Measurements from ENCODE around the gene NEB.
"Not testable (repeated sequence)": the region's sequence is repeated elsewhere in the genome, so short reads cannot be mapped to it uniquely, and the experiment has no call there.

Gene NEB

GRCh38 chr2:151651274-151651673, 83.0 kb downstream of the NEB start:
- H3K36me3 ChIP-seq (ENCODE audit: control insufficient read depth in 2 of 2, insufficient read depth in 2 of 2, low read length in 2 of 2): no peaks in the 10 kb centered on the region
- H3K27ac ChIP-seq (ENCODE audit: low read length): no peak overlapping the region

GRCh38 chr2:151650456-151650855, 83.8 kb downstream of the NEB start:
- no peak overlapping the region for H3K27ac ChIP-seq (ENCODE audit: low read length)
- H3K27me3 ChIP-seq (ENCODE audit: control insufficient read depth in 1 of 2, insufficient read depth in 2 of 2, low read length in 2 of 2): no peaks in the 10 kb centered on the region
- H3K9ac ChIP-seq (ENCODE audit: low read length in 2 of 2): no peak overlapping the region
- no peaks in the 10 kb centered on the region for H3K4me1 ChIP-seq (ENCODE audit: control insufficient read depth, insufficient read depth, low read length)
- H3K36me3 ChIP-seq (ENCODE audit: control insufficient read depth in 2 of 2, insufficient read depth in 2 of 2, low read length in 2 of 2): no peaks in the 10 kb centered on the region
- H3K9me3 ChIP-seq (ENCODE audit: control insufficient read depth in 2 of 2, low read length in 2 of 2): no peaks in the 10 kb centered on the region
- no peak overlapping the region for H3K4me3 ChIP-seq (ENCODE audit: low read length in 2 of 2)

More at GRCh38 chr2:151651274-151651673, 83.0 kb downstream of the NEB start:
- Histone ChIP-seq H3K4me3 (ENCODE audit: low read length in 2 of 2) (no peak overlapping the region), H3K4me1 (ENCODE audit: control insufficient read depth, insufficient read depth, low read length) (no peaks in the 10 kb centered on the region), H3K9ac (ENCODE audit: low read length in 2 of 2) (no peak overlapping the region), H3K9me3 (ENCODE audit: control insufficient read depth in 2 of 2, low read length in 2 of 2) (no peaks in the 10 kb centered on the region), H3K27me3 (ENCODE audit: control insufficient read depth in 1 of 2, insufficient read depth in 2 of 2, low read length in 2 of 2) (no peaks in the 10 kb centered on the region)

GRCh38 chr2:151649966-151650365, 84.3 kb downstream of the NEB start:
- H3K36me3 ChIP-seq (ENCODE audit: control insufficient read depth in 2 of 2, insufficient read depth in 2 of 2, low read length in 2 of 2): no peaks in the 10 kb centered on the region
- no peak overlapping the region for H3K4me3 ChIP-seq (ENCODE audit: low read length in 2 of 2)
- no peaks in the 10 kb centered on the region for H3K27me3 ChIP-seq (ENCODE audit: control insufficient read depth in 1 of 2, insufficient read depth in 2 of 2, low read length in 2 of 2)
- H3K9me3 ChIP-seq (ENCODE audit: control insufficient read depth in 2 of 2, low read length in 2 of 2): no peaks in the 10 kb centered on the region
- H3K27ac ChIP-seq (ENCODE audit: low read length): no peak overlapping the region
- H3K4me1 ChIP-seq (ENCODE audit: control insufficient read depth, insufficient read depth, low read length): no peaks in the 10 kb centered on the region
- no peak overlapping the region for H3K9ac ChIP-seq (ENCODE audit: low read length in 2 of 2)

- Histone ChIP-seq H3K9ac (ENCODE audit: low read length in 2 of 2) (no peak overlapping the region), H3K36me3 (ENCODE audit: control insufficient read depth in 2 of 2, insufficient read depth in 2 of 2, low read length in 2 of 2) (no peaks in the 10 kb centered on the region), H3K9me3 (ENCODE audit: control insufficient read depth in 2 of 2, low read length in 2 of 2) (no peaks in the 10 kb centered on the region), H3K4me1 (ENCODE audit: control insufficient read depth, insufficient read depth, low read length) (no peaks in the 10 kb centered on the region), H3K27me3 (ENCODE audit: control insufficient read depth in 1 of 2, insufficient read depth in 2 of 2, low read length in 2 of 2) (no peaks in the 10 kb centered on the region), H3K27ac (ENCODE audit: low read length) (no peak overlapping the region), H3K4me3 (ENCODE audit: low read length in 2 of 2) (no peak overlapping the region)
These were observed 84.9 kb downstream of the NEB start for GRCh38 chr2:151649400-151649799.

GRCh38 chr2:151646512-151646911, 87.8 kb downstream of the NEB start:
- not testable (repeated sequence) for H3K9me3 ChIP-seq (ENCODE audit: control insufficient read depth in 2 of 2, low read length in 2 of 2); H3K9ac ChIP-seq (ENCODE audit: low read length in 2 of 2); H3K27ac ChIP-seq (ENCODE audit: low read length); H3K4me1 ChIP-seq (ENCODE audit: control insufficient read depth, insufficient read depth, low read length); H3K4me3 ChIP-seq (ENCODE audit: low read length in 2 of 2); H3K36me3 ChIP-seq (ENCODE audit: control insufficient read depth in 2 of 2, insufficient read depth in 2 of 2, low read length in 2 of 2); H3K27me3 ChIP-seq (ENCODE audit: control insufficient read depth in 1 of 2, insufficient read depth in 2 of 2, low read length in 2 of 2)

GRCh38 chr2:151644580-151644979, 89.7 kb downstream of the NEB start:
- H3K4me1 ChIP-seq (ENCODE audit: control insufficient read depth, insufficient read depth, low read length): no peaks in the 10 kb centered on the region

GRCh38 chr2:151641895-151642294, 92.4 kb downstream of the NEB start:
- H3K36me3 ChIP-seq (ENCODE audit: control insufficient read depth in 2 of 2, insufficient read depth in 2 of 2, low read length in 2 of 2); H3K4me1 ChIP-seq (ENCODE audit: control insufficient read depth, insufficient read depth, low read length); H3K4me3 ChIP-seq (ENCODE audit: low read length in 2 of 2); H3K27me3 ChIP-seq (ENCODE audit: control insufficient read depth in 1 of 2, insufficient read depth in 2 of 2, low read length in 2 of 2); H3K27ac ChIP-seq (ENCODE audit: low read length); H3K9me3 ChIP-seq (ENCODE audit: control insufficient read depth in 2 of 2, low read length in 2 of 2); H3K9ac ChIP-seq (ENCODE audit: low read length in 2 of 2): not testable (repeated sequence)

More at GRCh38 chr2:151644580-151644979, 89.7 kb downstream of the NEB start:
- Histone ChIP-seq H3K27me3 (ENCODE audit: control insufficient read depth in 1 of 2, insufficient read depth in 2 of 2, low read length in 2 of 2) (no peaks in the 10 kb centered on the region), H3K9ac (ENCODE audit: low read length in 2 of 2) (no peak overlapping the region), H3K36me3 (ENCODE audit: control insufficient read depth in 2 of 2, insufficient read depth in 2 of 2, low read length in 2 of 2) (no peaks in the 10 kb centered on the region), H3K27ac (ENCODE audit: low read length) (no peak overlapping the region), H3K4me3 (ENCODE audit: low read length in 2 of 2) (no peak overlapping the region), H3K9me3 (ENCODE audit: control insufficient read depth in 2 of 2, low read length in 2 of 2) (no peaks in the 10 kb centered on the region)

- H3K4me1 ChIP-seq (ENCODE audit: control insufficient read depth, insufficient read depth, low read length): peaks cover 5% of the 10 kb centered on the region
- H3K27me3 ChIP-seq (ENCODE audit: control insufficient read depth in 1 of 2, insufficient read depth in 2 of 2, low read length in 2 of 2): no peaks in the 10 kb centered on the region
- H3K36me3 ChIP-seq (ENCODE audit: control insufficient read depth in 2 of 2, insufficient read depth in 2 of 2, low read length in 2 of 2): no peaks in the 10 kb centered on the region
- no peaks in the 10 kb centered on the region for H3K9me3 ChIP-seq (ENCODE audit: control insufficient read depth in 2 of 2, low read length in 2 of 2)
- H3K4me3 ChIP-seq (ENCODE audit: low read length in 2 of 2): no peak overlapping the region
- H3K9ac ChIP-seq (ENCODE audit: low read length in 2 of 2): no peak overlapping the region
- no peak overlapping the region for H3K27ac ChIP-seq (ENCODE audit: low read length)
These were observed 94.2 kb downstream of the NEB start for GRCh38 chr2:151640087-151640486.

- Histone ChIP-seq H3K27me3 (ENCODE audit: control insufficient read depth in 1 of 2, insufficient read depth in 2 of 2, low read length in 2 of 2) (no peaks in the 10 kb centered on the region), H3K4me1 (ENCODE audit: control insufficient read depth, insufficient read depth, low read length) (peaks cover 5% of the 10 kb centered on the region), H3K36me3 (ENCODE audit: control insufficient read depth in 2 of 2, insufficient read depth in 2 of 2, low read length in 2 of 2) (no peaks in the 10 kb centered on the region), H3K4me3 (ENCODE audit: low read length in 2 of 2) (no peak overlapping the region), H3K9ac (ENCODE audit: low read length in 2 of 2) (no peak overlapping the region), H3K9me3 (ENCODE audit: control insufficient read depth in 2 of 2, low read length in 2 of 2) (no peaks in the 10 kb centered on the region), H3K27ac (ENCODE audit: low read length) (no peak overlapping the region)
These were observed 95.3 kb downstream of the NEB start for GRCh38 chr2:151638990-151639389.

GRCh38 chr2:151638191-151638933, 95.9 kb downstream of the NEB start:
- Histone ChIP-seq H3K27ac (ENCODE audit: low read length) (no peak overlapping the region), H3K27me3 (ENCODE audit: control insufficient read depth in 1 of 2, insufficient read depth in 2 of 2, low read length in 2 of 2) (no peaks in the 10 kb centered on the region), H3K4me3 (ENCODE audit: low read length in 2 of 2) (peak overlapping the region in 1 of 2 donors; percentile 36), H3K36me3 (ENCODE audit: control insufficient read depth in 2 of 2, insufficient read depth in 2 of 2, low read length in 2 of 2) (no peaks in the 10 kb centered on the region), H3K9ac (ENCODE audit: low read length in 2 of 2) (peak overlapping the region in 1 of 2 donors; percentile 13), H3K4me1 (ENCODE audit: control insufficient read depth, insufficient read depth, low read length) (peaks cover 5% of the 10 kb centered on the region), H3K9me3 (ENCODE audit: control insufficient read depth in 2 of 2, low read length in 2 of 2) (no peaks in the 10 kb centered on the region)

GRCh38 chr2:151637271-151637781, 97.0 kb downstream of the NEB start:
- H3K9me3 ChIP-seq (ENCODE audit: control insufficient read depth in 2 of 2, low read length in 2 of 2): no peaks in the 10 kb centered on the region
- no peaks in the 10 kb centered on the region for H3K27me3 ChIP-seq (ENCODE audit: control insufficient read depth in 1 of 2, insufficient read depth in 2 of 2, low read length in 2 of 2)
- H3K4me3 ChIP-seq (ENCODE audit: low read length in 2 of 2): no peak overlapping the region
- H3K9ac ChIP-seq (ENCODE audit: low read length in 2 of 2): no peak overlapping the region
- H3K36me3 ChIP-seq (ENCODE audit: control insufficient read depth in 2 of 2, insufficient read depth in 2 of 2, low read length in 2 of 2): no peaks in the 10 kb centered on the region
- H3K4me1 ChIP-seq (ENCODE audit: control insufficient read depth, insufficient read depth, low read length): peaks cover 5% of the 10 kb centered on the region
- H3K27ac ChIP-seq (ENCODE audit: low read length): no peak overlapping the region

Data from stomach smooth muscle (tissue), 2 donors.